Measurements from ENCODE around the gene DNASE1L2. TPM values are rescaled to one million over a fixed set of nuclear protein-coding genes. Genes with fewer than 3 reads are reported as not detected.

Gene DNASE1L2
- total and polyA plus RNA-seq, 2 donors (not counting 3 experiments of a cell fraction or from before 2014, with no cell fraction given) = 0.57 to 1.2 TPM

GRCh38 chr16:2280461-2280860 lies 44.2 kb downstream of the DNASE1L2 start:
- Histone ChIP-seq H3K9ac (replicated peaks; ENCODE audit: extremely low read depth, insufficient read depth, low read length) (no peak overlapping the region), H2AFZ (ENCODE audit: low read depth, low read length) (no peak overlapping the region), H3K27ac (ENCODE audit: insufficient read depth, low read depth, low read length) (no peak overlapping the region), H3K4me3 (replicated peaks in 1 of 3; ENCODE audit: insufficient read depth in 1 of 3, low read depth in 1 of 3, low read length in 3 of 3) (no peak overlapping the region), H3K4me1 (ENCODE audit: control insufficient read depth, extremely low read depth, insufficient read depth, low read length) (no peaks in the 10 kb centered on the region), H3K4me2 (ENCODE audit: insufficient read depth, low read length) (no peak overlapping the region), H3K36me3 (ENCODE audit: control insufficient read depth in 2 of 2, extremely low read depth in 1 of 2, insufficient read depth in 2 of 2, low read length in 2 of 2) (peaks cover 0 to 8% of the 10 kb centered on the region in 2 experiments), H3K27me3 (ENCODE audit: control insufficient read depth in 2 of 2, insufficient read depth in 2 of 2, low read length in 2 of 2) (no peaks in the 10 kb centered on the region), H4K20me1 (replicated peaks; ENCODE audit: control insufficient read depth, extremely low read depth, insufficient read depth, low read length) (no peaks in the 10 kb centered on the region), H3K9me3 (replicated peaks; ENCODE audit: control insufficient read depth, insufficient read depth, low read length) (no peaks in the 10 kb centered on the region), H3K79me2 (ENCODE audit: control insufficient read depth, insufficient read depth, low read length) (no peaks in the 10 kb centered on the region), H3K9me1 (replicated peaks; ENCODE audit: control insufficient read depth, extremely low read depth, insufficient read depth, low read length) (no peaks in the 10 kb centered on the region)
- intact Hi-C loops (cut with micrococcal nuclease) = no loop called here
- no peak for FAIRE-seq
- dilution Hi-C loops (cut with MboI; ENCODE audit: extremely low pct_ligation_motif_present, low sequenced_read_pairs) = no loop called here
- CTCF ChIA-PET = interaction anchor here (1.0 kb wide), 1 partner anchor 9 kb away, joined by 3 read pairs; no protein-coding TSS in a partner anchor
- TF ChIP-seq GATA2 (IDR thresholded peaks at IDR 0.05; ENCODE audit: insufficient read depth, insufficient read length, low read depth, low read length) = no peak
- no peak for TF ChIP-seq MYC (IDR thresholded peaks at IDR 0.05; ENCODE audit: low read depth, low read length)
- TF ChIP-seq FOS (IDR thresholded peaks at IDR 0.05; ENCODE audit: borderline replicate concordance, insufficient read depth, low read length) = no peak
- no peak for TF ChIP-seq JUN (IDR thresholded peaks at IDR 0.05; ENCODE audit: borderline replicate concordance, insufficient read depth, insufficient read length, low read depth)
- TF ChIP-seq POLR2A (IDR thresholded peaks at IDR 0.05; ENCODE audit: low read depth, low read length) = no peak
- no peak for DNase-seq (ENCODE audit: low read depth, low spot score)
- POLR2A ChIA-PET = no interaction called here
- no TSS peak for BruUV-seq (replicated peaks)

- H4K20me1 ChIP-seq (replicated peaks; ENCODE audit: control insufficient read depth, extremely low read depth, insufficient read depth, low read length) = no peaks in the 10 kb centered on the region
- no peaks in the 10 kb centered on the region for H3K79me2 ChIP-seq (ENCODE audit: control insufficient read depth, insufficient read depth, low read length)
- ChIA-PET CTCF (interaction anchor here (1.0 kb wide), 1 partner anchor 8 kb away, joined by 3 read pairs; no protein-coding TSS in a partner anchor), POLR2A (no interaction called here)
- TF ChIP-seq POLR2A (IDR thresholded peaks at IDR 0.05; ENCODE audit: low read depth, low read length) (no peak), FOS (IDR thresholded peaks at IDR 0.05; ENCODE audit: borderline replicate concordance, insufficient read depth, low read length) (no peak), POLR2AphosphoS5 (IDR thresholded peaks at IDR 0.05; ENCODE audit: insufficient read depth, low read depth, low read length) (no peak), CTCF (IDR thresholded peaks at IDR 0.05; ENCODE audit: extremely low read depth in 1 of 2, insufficient read depth in 1 of 2, low read depth in 1 of 2, low read length in 2 of 2) (no peak), MAX (IDR thresholded peaks at IDR 0.05; ENCODE audit: insufficient read depth, insufficient read length) (no peak), MYC (IDR thresholded peaks at IDR 0.05; ENCODE audit: low read depth, low read length) (no peak), EZH2 (IDR thresholded peaks at IDR 0.05; ENCODE audit: borderline replicate concordance, low read depth, low read length, severe bottlenecking) (no peak), JUN (IDR thresholded peaks at IDR 0.05; ENCODE audit: borderline replicate concordance, insufficient read depth, insufficient read length, low read depth) (no peak), GATA2 (IDR thresholded peaks at IDR 0.05; ENCODE audit: insufficient read depth, insufficient read length, low read depth, low read length) (no peak)
- no peaks in the 10 kb centered on the region for H3K4me1 ChIP-seq (ENCODE audit: control insufficient read depth, extremely low read depth, insufficient read depth, low read length)
- H3K4me3 ChIP-seq (replicated peaks in 1 of 3; ENCODE audit: insufficient read depth in 1 of 3, low read depth in 1 of 3, low read length in 3 of 3) = no peak overlapping the region
- H3K4me2 ChIP-seq (ENCODE audit: insufficient read depth, low read length) = no peak overlapping the region
- dilution Hi-C loops (cut with MboI; ENCODE audit: extremely low pct_ligation_motif_present, low sequenced_read_pairs) = no loop called here
- DNase-seq (ENCODE audit: low read depth, low spot score) = no peak
- H3K9ac ChIP-seq (replicated peaks; ENCODE audit: extremely low read depth, insufficient read depth, low read length) = no peak overlapping the region
- H3K27ac ChIP-seq (ENCODE audit: insufficient read depth, low read depth, low read length) = no peak overlapping the region
- no TSS peak for BruUV-seq (replicated peaks)
- H3K36me3 ChIP-seq (ENCODE audit: control insufficient read depth in 2 of 2, extremely low read depth in 1 of 2, insufficient read depth in 2 of 2, low read length in 2 of 2) = peaks cover 0 to 11% of the 10 kb centered on the region in 2 experiments
- intact Hi-C loops (cut with micrococcal nuclease) = no loop called here
- H3K27me3 ChIP-seq (ENCODE audit: control insufficient read depth in 2 of 2, insufficient read depth in 2 of 2, low read length in 2 of 2) = no peaks in the 10 kb centered on the region
- H2AFZ ChIP-seq (ENCODE audit: low read depth, low read length) = no peak overlapping the region
- no peaks in the 10 kb centered on the region for H3K9me3 ChIP-seq (replicated peaks; ENCODE audit: control insufficient read depth, insufficient read depth, low read length)
- no peaks in the 10 kb centered on the region for H3K9me1 ChIP-seq (replicated peaks; ENCODE audit: control insufficient read depth, extremely low read depth, insufficient read depth, low read length)
- FAIRE-seq = no peak
Measured at GRCh38 chr16:2280981-2281542, 44.8 kb downstream of the DNASE1L2 start.
